SK-N-SH treated with all-trans-retinoic acid at 6 μM for 48 hours (cell line): ENCODE results near the gene NRXN3.
A peak's percentile ranks its signal among the peaks of the same experiment; 100 is the strongest.

Experiments used
- ARNTL ChIP-seq: fragments of 450-650 bp; formaldehyde crosslinking; IDR thresholded peaks from 2 replicates; pipeline ENCODE4 v1.5.0; 2020; ENCODE audit warnings: low read depth, mild to moderate bottlenecking, moderate library complexity, borderline replicate concordance
- ISL1 ChIP-seq: fragments of 250-450 bp; sonication (Bioruptor Pico); IDR thresholded peaks from 2 replicates; pipeline ENCODE4 v2.1.2; 2022; ENCODE audit warnings: mild to moderate bottlenecking, moderate library complexity
- OSR1 ChIP-seq: fragments of 250-450 bp; sonication (Bioruptor Pico); IDR thresholded peaks from 2 replicates; pipeline ENCODE4 v1.8.0; 2022; ENCODE audit warnings: moderate library complexity, mild to moderate bottlenecking, inconsistent platforms
- PATZ1 ChIP-seq: fragments of 250-450 bp; sonication (Bioruptor Pico); IDR thresholded peaks from 2 replicates; pipeline ENCODE4 v1.8.0; 2020; ENCODE audit warnings: mild to moderate bottlenecking, moderate library complexity, borderline replicate concordance
- RARB ChIP-seq: fragments of 250-450 bp; sonication (Bioruptor Pico); IDR thresholded peaks from 2 replicates; pipeline ENCODE4 v1.8.0; 2021; ENCODE audit warnings: mild to moderate bottlenecking, moderate library complexity
- SNAI2 ChIP-seq: fragments of 250-450 bp; sonication (Bioruptor Pico); IDR thresholded peaks from 2 replicates; pipeline ENCODE4 v1.5.0; 2020; ENCODE audit warnings: mild to moderate bottlenecking, moderate library complexity
- TCF4 ChIP-seq: fragments of 250-450 bp; sonication (Bioruptor Pico); IDR thresholded peaks from 2 replicates; pipeline ENCODE4 v1.8.0; 2021; ENCODE audit warnings: mild to moderate bottlenecking, moderate library complexity, borderline replicate concordance
- TSHZ2 ChIP-seq: fragments of 250-450 bp; sonication (Bioruptor Pico); IDR thresholded peaks from 2 replicates; pipeline ENCODE4 v1.5.0; 2020; ENCODE audit warnings: mild to moderate bottlenecking, moderate library complexity
- ZC3H10 ChIP-seq: fragments of 250-450 bp; sonication (Bioruptor Pico); IDR thresholded peaks from 2 replicates; pipeline ENCODE4 v1.5.1; 2021; ENCODE audit warnings: mild to moderate bottlenecking, moderate library complexity
- ZFP3 ChIP-seq: fragments of 250-450 bp; sonication (Bioruptor Pico); IDR thresholded peaks from 2 replicates; pipeline ENCODE4 v1.5.0; 2020; ENCODE audit warnings: mild to moderate bottlenecking, moderate library complexity
- ZFP30 ChIP-seq: fragments of 450-650 bp; formaldehyde crosslinking; IDR thresholded peaks from 2 replicates; pipeline ENCODE4 v1.5.0; 2022; ENCODE audit warnings: mild to moderate bottlenecking, moderate library complexity
- ZNF565 ChIP-seq: fragments of 450-650 bp; formaldehyde crosslinking; conservative IDR thresholded peaks from 2 replicates; pipeline ENCODE4 v1.5.0; 2020; ENCODE audit warnings: low read depth, mild to moderate bottlenecking, moderate library complexity

GRCh38 chr14:78921856-78922255 is 751.7 kb downstream of the NRXN3 start:
- no peak for TF ChIP-seq SNAI2 (CRISPR knock-in tag)
- TF ChIP-seq ARNTL = no peak
- no peak for TF ChIP-seq ZNF565 (CRISPR knock-in tag)
- TF ChIP-seq TCF4 (CRISPR knock-in tag) = no peak
- no peak for TF ChIP-seq PATZ1 (CRISPR knock-in tag)
- no peak for TF ChIP-seq ZFP3 (CRISPR knock-in tag)
- no peak for TF ChIP-seq ZC3H10 (CRISPR knock-in tag)
- no peak for TF ChIP-seq TSHZ2 (CRISPR knock-in tag)
- no peak for TF ChIP-seq ZFP30 (CRISPR knock-in tag)
- no peak for TF ChIP-seq RARB (CRISPR knock-in tag)
- TF ChIP-seq OSR1 (CRISPR knock-in tag) = no peak
- TF ChIP-seq ISL1 (CRISPR knock-in tag) = peak; percentile 85
